ENCODE data around the gene S100PBP. TPM values are rescaled to one million over a fixed set of nuclear protein-coding genes. Genes with fewer than 3 reads are reported as not detected.
A peak's percentile ranks its signal among the peaks of the same experiment; 100 is the strongest.
"Not testable (repeated sequence)": the region's sequence is repeated elsewhere in the genome, so short reads cannot be mapped to it uniquely, and the experiment has no call there.

Gene S100PBP
- total RNA-seq, 3 donors from 2014 or later: 25.0 to 49.0 (median 29.5) TPM

DNA sequence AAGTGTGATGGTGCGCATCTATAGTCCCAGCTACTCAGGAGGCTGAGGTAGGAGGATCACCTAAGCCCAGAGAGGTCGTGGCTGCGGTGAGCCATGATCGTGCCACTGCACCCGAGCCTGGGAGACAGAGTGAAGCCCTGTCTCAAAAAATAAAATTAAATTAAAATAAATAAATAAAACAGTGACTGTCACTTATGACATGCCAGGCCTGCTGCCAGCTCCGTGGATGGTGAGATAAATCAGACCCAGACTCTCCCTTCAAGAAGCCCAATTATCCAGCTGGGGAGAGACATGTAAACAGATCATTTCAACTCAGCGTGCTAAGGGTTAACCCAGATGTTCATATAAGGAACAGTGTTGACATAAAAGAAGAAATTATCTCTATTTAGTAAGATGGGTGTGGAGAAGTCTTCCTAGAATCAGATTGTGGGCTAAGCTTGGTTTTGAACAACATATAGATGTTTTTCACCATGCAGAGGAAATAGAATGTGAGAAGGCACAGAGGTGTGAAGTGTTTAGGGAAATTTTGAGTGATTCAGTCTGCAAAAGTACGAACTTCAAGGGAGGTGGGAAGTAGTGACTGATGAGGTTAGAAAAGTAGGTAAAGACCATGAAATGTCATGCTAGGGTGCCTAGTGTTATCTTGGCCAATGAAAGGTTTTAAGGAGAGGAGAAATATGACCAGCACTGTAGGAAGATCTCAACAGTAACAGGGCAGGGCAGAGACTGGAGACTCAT is 18.6 kb upstream of the S100PBP start:
- intact Hi-C loops (cut with DNase I; ENCODE audit: low total_unique reads): no loop called here
- Histone ChIP-seq H3K27ac (peak overlapping the region; percentile 52 to 86), H3K4me3 (no peak overlapping the region), H3K27me3 (no peaks in the 10 kb centered on the region), H3K36me3 (no peaks in the 10 kb centered on the region), H3K4me1 (no peaks in the 10 kb centered on the region), H3K9me3 (no peaks in the 10 kb centered on the region)
- DNase-seq (ENCODE audit: low spot score in 2 of 2): no peak
- TF ChIP-seq, protein P1, sequence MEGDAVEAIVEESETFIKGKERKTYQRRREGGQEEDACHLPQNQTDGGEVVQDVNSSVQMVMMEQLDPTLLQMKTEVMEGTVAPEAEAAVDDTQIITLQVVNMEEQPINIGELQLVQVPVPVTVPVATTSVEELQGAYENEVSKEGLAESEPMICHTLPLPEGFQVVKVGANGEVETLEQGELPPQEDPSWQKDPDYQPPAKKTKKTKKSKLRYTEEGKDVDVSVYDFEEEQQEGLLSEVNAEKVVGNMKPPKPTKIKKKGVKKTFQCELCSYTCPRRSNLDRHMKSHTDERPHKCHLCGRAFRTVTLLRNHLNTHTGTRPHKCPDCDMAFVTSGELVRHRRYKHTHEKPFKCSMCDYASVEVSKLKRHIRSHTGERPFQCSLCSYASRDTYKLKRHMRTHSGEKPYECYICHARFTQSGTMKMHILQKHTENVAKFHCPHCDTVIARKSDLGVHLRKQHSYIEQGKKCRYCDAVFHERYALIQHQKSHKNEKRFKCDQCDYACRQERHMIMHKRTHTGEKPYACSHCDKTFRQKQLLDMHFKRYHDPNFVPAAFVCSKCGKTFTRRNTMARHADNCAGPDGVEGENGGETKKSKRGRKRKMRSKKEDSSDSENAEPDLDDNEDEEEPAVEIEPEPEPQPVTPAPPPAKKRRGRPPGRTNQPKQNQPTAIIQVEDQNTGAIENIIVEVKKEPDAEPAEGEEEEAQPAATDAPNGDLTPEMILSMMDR (IDR thresholded peaks at IDR 0.05): no peak
- TF ChIP-seq POLR2AphosphoS5 (IDR thresholded peaks at IDR 0.05): no peak
- TF ChIP-seq POLR2A (IDR thresholded peaks at IDR 0.05): no peak

DNA sequence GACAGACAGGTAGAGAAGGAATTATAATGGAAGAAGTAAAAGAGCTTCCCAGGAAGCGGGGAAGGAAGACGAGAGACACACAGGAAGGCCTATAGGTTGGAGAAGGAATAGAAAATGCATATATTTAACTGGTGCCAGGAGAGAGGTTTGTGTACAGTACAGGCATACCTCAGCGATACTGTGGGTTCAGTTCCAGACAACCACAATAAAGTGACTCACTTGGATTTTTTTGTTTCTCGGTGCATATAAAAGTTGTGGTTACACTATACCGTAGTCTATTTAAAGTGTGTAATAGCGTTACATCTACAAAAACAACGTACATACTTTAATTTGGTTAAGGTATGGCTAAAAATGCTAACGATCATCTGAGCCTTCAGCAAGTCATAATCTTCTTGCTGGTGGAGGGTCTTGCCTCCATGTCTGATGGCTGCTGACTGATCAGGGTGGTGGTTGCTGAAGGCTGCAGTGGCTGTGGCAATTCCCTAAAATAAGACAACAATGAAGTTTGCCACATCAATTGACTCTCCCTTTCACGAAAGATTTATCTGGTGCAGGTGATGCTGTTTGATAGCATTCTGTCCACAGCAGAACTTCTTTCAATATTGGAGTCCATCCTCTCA is 16.2 kb upstream of the S100PBP start:
- H3K27me3 ChIP-seq: no peaks in the 10 kb centered on the region
- no peaks in the 10 kb centered on the region for H3K9me3 ChIP-seq
- no peak overlapping the region for H3K4me3 ChIP-seq
- intact Hi-C loops (cut with DNase I; ENCODE audit: low total_unique reads): no loop called here
- no peak for DNase-seq (ENCODE audit: low spot score in 2 of 2)
- TF ChIP-seq, protein P1 (IDR thresholded peaks at IDR 0.05): no peak
- no peak for TF ChIP-seq POLR2AphosphoS5 (IDR thresholded peaks at IDR 0.05)
- H3K27ac ChIP-seq: no peak overlapping the region
- no peaks in the 10 kb centered on the region for H3K36me3 ChIP-seq
- H3K4me1 ChIP-seq: no peaks in the 10 kb centered on the region

DNA sequence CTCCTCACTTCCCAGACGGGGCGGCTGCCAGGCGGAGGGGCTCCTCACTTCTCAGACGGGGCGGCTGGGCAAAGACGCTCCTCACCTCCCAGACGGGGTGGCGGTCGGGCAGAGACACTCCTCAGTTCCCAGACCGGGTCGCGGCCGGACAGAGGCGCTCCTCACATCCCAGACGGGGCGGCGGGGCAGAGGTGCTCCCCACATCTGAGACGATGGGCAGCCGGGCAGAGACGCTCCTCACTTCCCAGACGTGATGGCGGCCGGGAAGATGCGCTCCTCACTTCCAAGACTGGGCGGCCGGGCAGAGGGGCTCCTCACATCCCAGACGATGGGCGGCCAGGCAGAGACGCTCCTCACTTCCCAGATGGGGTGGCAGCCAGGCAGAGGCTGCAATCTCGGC is 13.0 kb upstream of the S100PBP start:
- H3K9me3 ChIP-seq; H3K27me3 ChIP-seq; H3K36me3 ChIP-seq; H3K4me3 ChIP-seq; H3K4me1 ChIP-seq; H3K27ac ChIP-seq; intact Hi-C loops (cut with DNase I; ENCODE audit: low total_unique reads); DNase-seq (ENCODE audit: low spot score in 2 of 2): not testable (repeated sequence)

DNA sequence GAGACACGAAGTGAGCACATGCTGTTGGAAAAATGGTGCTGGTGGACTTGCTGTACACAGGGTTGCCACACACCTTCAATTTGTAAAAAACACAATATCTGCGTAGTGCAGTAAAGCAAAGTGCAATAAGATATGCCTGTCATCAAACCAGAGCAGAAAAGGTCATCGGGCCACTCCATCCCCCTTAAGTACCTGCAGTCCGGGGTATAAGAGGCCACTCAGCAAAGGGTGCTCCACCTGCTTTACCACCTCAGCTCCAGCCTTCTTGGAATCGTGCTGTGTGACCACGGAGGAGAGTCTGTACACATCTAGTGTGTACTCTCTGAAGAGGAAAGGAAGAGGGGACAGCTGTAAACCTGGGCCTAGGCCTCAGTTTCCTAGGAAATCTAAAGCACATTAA is 11.2 kb upstream of the S100PBP start:
- Histone ChIP-seq H3K27ac (no peak overlapping the region), H3K9me3 (no peaks in the 10 kb centered on the region)
- DNase-seq (ENCODE audit: low spot score in 2 of 2): no peak

DNA sequence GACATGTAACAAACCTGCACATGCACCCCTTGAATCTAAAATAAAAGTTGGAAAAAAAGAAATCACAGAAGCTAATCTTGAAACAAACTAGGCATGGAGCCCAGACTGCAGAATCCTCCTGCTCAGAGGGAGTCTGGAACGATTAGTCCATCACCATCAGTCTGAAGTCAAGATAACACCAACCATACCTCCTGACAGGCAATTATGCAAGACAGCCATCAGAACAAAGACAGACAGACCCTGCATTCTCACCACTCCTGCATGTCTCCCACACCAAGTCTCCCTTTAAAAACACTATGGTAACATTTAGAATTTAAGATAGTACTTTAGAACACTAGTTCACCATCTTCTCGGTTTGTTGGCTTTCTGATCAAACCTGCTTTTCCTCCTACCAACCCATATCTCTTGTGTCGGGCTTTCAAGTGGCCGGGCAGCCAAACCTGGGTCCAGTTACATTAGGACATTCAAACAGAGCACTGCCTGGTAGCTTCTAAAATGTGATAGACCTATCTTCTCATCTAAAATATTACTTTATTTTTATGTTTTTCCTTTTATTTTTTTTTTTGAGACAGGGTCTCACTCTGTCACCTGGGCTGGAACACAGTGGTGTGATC is 10.4 kb upstream of the S100PBP start:
- TF ChIP-seq POLR2AphosphoS5 (IDR thresholded peaks at IDR 0.05): no peak
- TF ChIP-seq, protein P1 (IDR thresholded peaks at IDR 0.05): no peak
- intact Hi-C loops (cut with DNase I; ENCODE audit: low total_unique reads): no loop called here
- DNase-seq (ENCODE audit: low spot score in 2 of 2): no peak
- H3K27me3 ChIP-seq: no peaks in the 10 kb centered on the region
- no peak overlapping the region for H3K4me3 ChIP-seq
- H3K4me1 ChIP-seq: no peaks in the 10 kb centered on the region
- no peak overlapping the region for H3K27ac ChIP-seq
- H3K36me3 ChIP-seq: no peaks in the 10 kb centered on the region
- no peaks in the 10 kb centered on the region for H3K9me3 ChIP-seq

More for the DNA sequence above, 11.2 kb upstream of the S100PBP start:
- Histone ChIP-seq H3K4me3 (no peak overlapping the region), H3K36me3 (no peaks in the 10 kb centered on the region), H3K4me1 (no peaks in the 10 kb centered on the region), H3K27me3 (no peaks in the 10 kb centered on the region)
- TF ChIP-seq, protein P1 (IDR thresholded peaks at IDR 0.05): no peak
- TF ChIP-seq POLR2AphosphoS5 (IDR thresholded peaks at IDR 0.05) (no peak), POLR2A (IDR thresholded peaks at IDR 0.05) (no peak)
- intact Hi-C loops (cut with DNase I; ENCODE audit: low total_unique reads): no loop called here

All from breast epithelium (tissue), 4 donors.